GM12874 (cell line): ENCODE results near the gene TCL1B.

ENCODE experiments used
- TF ChIP-seq, protein P1 (sequence below): IDR thresholded peaks from 2 replicates; pipeline ENCODE4 v1.5.1; 2011; ENCODE audit warnings: low read depth, mild to moderate bottlenecking, control low read depth, low read length, moderate library complexity; ENCODE audit not compliant: insufficient read depth

The TCL1B gene

DNA sequence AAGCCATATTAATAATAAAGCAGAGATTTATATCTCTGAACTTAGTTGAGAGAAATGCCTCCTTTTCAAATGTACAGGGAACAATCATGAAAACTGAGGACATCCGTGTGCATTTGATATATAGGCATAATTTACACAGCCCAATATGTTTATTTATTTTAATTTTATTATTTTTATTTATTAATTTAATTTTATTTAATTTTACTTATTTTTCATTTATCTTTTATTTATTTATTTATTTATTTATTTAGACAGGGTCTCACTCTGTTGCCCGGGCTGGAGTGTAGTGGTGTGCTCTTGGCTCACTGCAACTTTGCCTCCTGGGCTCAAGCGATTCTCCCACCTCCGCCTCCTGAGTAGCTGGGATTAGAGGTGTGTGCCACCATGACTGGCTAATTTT, 19.3 kb downstream of the TCL1B start:
- TF ChIP-seq, protein P1, sequence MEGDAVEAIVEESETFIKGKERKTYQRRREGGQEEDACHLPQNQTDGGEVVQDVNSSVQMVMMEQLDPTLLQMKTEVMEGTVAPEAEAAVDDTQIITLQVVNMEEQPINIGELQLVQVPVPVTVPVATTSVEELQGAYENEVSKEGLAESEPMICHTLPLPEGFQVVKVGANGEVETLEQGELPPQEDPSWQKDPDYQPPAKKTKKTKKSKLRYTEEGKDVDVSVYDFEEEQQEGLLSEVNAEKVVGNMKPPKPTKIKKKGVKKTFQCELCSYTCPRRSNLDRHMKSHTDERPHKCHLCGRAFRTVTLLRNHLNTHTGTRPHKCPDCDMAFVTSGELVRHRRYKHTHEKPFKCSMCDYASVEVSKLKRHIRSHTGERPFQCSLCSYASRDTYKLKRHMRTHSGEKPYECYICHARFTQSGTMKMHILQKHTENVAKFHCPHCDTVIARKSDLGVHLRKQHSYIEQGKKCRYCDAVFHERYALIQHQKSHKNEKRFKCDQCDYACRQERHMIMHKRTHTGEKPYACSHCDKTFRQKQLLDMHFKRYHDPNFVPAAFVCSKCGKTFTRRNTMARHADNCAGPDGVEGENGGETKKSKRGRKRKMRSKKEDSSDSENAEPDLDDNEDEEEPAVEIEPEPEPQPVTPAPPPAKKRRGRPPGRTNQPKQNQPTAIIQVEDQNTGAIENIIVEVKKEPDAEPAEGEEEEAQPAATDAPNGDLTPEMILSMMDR = no peak

DNA sequence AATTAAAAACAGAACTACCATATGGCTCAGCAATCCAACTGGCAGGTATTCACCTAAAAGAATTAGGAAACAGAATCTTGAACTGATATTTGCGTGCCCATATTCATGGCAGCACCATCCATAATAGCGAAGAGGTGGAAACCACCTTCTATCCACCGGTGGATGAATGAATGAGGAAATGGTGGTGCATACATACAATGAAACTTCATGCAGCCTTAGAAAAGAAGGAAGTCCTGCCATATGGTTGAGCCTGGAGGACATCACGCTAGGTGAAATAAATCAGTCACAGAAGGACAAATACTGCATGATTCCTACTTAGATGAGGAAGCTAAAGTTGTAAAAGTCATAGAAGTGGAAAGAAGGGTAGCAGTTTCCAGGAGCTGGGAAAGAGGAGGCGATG, 21.1 kb downstream of the TCL1B start:
- TF ChIP-seq, protein P1 = no peak

DNA sequence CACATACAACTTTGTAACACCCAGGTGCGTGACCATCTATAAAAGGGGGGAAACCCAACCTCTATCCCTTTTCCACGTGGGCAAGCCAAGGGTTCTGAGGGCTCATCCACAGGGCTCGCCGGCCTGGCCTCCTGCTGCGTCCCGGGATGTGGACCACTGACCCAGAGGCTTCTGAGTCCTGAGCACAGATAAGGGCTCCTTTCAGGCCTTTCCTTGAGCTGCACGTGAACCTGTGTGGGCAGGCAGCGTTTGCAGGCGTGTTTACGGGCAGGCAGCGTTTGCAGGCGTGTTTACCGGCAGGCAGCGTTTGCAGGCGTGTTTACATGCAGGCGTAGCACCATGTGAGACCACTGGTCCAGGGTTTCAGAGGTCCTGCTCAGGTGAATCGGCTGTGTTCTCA, 23.9 kb downstream of the TCL1B start:
- TF ChIP-seq, protein P1 = no peak

DNA sequence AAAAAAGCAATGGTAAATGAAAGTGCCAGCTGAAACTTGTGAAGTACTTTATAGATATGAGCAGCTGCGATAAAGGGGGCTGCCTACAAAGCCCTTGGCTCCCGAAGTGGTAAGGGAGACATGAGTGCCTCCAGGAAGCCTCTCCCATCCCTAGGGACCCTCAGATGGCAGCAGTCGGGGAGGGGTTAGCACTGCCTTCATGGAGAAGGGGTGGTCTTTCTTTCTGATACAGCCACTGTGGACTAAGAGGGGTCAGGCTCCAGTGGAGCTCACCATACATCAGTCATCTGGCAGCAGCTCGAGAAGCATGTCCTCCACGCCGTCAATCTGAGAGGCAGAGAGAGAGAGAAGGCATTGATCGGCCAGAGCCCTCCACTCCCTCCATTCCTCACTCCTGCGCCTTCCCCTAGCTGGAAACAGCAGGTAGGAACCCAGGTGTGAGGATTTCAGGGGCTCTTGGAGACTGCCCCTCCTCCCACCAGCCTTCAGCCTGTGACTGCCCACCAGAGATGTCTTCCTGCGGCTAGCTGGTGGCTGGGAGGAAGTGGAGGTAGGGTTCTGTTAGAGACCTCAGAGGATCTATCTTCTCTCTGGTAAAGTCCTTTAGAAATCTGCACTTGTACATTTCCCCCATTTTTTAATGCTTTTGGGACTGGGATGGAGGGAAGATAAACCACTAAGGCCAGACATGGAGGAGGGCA, 25.4 kb downstream of the TCL1B start:
- TF ChIP-seq, protein P1 = no peak

DNA sequence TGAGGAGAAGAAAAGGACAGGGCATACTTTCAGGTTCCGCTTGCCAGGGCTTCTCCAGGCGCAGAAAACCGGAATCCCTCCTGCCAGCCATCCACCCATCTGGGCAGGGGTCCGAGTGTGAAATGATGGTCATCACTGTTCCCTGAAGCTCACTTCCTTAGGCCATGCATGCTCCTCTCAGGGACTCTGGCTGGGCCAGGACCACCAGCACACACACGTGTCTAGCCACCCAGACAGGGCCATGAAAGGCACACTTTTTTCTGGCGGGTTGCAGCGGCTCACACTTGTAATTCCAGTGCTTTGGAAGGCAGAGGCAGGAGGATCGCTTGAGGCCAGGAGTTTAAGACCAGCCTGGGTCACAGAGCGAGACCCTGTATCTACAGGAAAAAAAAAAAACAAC, 26.2 kb downstream of the TCL1B start:
- TF ChIP-seq, protein P1 = no peak

DNA sequence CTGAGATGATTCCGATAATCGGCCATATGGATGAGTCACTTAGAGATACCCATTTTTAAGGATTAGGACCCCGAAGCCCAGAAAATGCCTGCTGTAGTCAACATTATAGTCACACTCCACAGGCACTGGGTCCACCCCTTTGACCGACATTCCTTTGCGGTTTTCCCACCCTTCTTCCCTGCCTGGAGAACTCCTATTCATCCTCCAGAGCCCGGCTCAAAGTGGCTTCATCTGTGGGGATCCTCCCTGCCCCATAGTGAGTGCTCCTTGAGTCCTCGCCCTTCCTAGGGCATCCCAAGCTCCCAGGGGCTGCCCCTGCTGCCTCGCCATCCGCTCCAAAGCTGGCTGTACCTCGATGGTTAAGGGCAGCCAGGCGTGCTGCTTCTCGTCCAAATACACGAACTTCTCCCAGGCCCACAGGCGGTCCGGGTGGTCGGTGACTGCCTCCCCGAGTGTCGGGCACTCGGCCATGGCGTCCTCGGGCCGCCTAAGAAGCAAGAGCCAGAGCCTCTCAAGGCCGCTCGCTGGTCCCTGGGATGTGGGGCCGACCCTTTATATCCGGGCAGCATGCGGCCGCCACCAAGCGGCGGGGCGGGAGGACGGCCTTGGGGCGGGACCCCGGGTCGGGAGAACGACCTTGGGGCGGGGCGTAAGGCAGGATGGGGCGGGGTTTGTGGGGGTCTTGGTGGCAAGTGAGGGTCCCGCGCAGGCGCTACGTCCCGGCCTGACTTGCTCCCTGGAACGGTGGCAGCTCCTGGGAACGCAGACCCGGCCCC, 27.6 kb downstream of the TCL1B start, which contains the start of gene TCL1A:
TCL1A (minus strand) TSS at position 530 of the 776 bp plus-strand sequence; CDS start at position 471, 59 bp downstream.
- TF ChIP-seq, protein P1 = peak; percentile 61

DNA sequence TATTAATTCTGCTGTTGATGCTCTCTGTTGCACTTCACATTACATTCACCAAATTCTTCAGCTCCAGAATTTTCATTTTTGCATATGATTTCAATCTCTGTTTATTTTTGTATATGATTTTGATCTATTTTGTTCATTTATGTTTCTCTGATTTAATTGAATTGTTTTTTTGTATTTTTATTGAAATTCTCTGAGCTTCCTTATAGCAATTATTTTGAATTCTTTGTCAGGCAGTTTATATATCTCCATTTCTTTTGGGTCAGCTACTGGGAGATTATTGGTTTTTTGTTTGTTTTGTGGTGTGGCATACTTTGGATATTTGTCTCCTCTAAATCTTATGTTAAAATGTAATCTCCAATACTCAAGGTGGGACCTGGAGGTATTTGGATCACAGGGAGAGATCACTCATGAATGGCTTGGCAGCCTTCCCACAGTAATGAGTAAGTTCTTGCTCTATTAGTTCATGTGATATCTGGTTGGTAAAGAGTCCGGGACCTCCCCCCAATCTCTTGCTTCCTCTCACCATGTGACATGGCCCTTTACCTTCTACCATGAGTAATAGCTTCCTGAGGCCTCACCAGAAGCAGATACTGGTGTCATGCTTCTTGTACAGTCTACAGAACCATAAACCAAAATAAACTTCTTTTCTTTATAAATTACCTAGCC, 36.4 kb downstream of the TCL1B start:
- TF ChIP-seq, protein P1 = no peak
